NCI-H69 (cell line): ENCODE data around the gene ARPC5L.
A peak's percentile ranks its signal among the peaks of the same experiment; 100 is the strongest.

Experiments used
- DNase-seq: peaks from one replicate; lab custom pipeline; 2025; lab: John Stamatoyannopoulos, UW

Gene ARPC5L

DNA sequence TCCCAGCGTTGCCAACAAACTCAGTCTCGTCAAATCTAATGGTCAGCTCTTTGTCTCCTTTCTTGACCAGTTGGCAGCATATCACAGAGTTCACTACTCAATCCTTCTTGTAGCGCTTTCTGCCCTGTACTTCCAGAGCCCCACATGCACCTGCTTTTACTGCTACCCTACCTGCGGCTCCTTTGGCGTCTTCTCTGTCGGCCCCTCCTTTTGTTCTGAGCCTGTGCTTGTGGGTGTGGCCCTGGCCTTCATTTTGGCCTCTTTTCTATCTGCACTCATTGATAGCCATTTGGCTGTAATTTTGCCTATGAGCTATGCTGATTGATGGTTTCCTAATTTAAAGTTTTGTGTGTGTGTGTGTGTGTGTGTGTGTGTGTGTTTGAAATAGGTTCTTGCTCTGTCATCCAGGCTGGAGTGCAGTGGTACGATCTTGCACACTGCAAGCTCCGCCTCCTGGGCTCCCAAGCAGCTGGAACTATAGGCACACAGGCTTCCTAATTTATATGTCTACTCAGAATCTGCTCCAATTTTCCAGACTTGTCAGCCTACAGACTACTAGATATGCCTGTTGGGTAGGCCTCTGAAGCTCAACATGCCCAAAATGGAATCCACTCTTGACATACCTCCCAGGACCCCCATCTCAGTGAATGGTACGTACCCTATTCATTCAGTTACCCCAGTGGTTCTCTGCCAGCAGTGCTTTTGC is 32.3 kb downstream of the ARPC5L start:
- no peak for DNase-seq

DNA sequence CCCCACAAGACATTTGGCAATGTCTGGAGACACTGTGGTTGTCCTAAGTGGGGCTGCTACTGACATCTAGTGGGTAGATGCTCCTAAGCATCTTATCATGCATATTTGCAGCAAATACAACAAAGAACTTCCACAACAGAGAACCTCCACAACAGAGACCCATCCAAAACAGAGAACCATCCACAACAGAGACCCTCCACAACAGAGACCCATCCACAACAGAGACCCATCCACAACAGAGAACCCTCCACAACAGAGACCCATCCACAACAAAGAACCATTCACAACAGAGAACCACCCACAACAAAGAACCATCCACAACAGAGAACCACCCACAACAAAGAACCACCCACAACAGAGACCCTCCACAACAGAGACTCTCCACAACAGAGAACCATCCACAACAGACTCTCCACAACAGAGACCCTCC is 32.8 kb downstream of the ARPC5L start:
- DNase-seq = peak; percentile 50

DNA sequence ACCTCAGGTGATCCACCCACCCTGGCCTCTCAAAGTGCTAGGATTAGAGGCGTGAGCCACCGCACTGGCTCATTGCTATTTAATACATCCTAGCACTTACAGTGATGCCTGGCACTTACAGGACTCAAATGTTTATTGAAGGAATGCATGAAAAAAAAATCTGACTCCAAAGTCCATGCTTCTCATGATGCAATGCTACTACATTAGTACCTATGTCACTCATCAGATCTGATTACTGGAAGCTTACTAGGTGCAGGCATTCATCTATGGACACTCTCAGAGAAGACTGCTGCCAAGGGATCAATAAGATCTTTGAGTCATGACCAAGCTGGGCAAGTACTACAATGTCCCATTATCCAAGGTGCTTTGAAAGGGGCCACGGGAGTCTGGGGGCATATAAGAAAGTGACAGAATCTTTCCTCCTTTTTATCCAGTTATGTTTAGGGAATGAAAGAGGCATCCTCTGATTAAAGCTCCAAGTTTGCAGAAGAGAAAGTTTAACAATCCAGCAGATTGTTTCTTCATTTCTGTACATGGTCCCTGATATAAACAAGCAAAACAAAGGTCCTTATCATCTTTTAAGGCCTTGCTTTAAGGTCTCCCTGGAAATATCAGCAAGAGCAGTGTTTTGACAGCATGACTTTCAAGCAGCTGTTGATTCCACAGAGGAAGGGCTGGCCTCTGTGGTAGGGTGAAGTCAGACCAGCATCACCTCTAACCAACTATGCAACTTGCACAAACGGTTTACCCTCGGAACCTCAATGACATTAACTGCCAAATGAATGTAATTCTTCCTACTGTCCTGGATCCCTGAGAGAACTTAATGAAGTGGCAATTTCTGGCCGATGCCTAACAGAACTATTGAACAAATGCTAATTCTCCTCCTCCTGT is 35.9 kb downstream of the ARPC5L start:
- no peak for DNase-seq

DNA sequence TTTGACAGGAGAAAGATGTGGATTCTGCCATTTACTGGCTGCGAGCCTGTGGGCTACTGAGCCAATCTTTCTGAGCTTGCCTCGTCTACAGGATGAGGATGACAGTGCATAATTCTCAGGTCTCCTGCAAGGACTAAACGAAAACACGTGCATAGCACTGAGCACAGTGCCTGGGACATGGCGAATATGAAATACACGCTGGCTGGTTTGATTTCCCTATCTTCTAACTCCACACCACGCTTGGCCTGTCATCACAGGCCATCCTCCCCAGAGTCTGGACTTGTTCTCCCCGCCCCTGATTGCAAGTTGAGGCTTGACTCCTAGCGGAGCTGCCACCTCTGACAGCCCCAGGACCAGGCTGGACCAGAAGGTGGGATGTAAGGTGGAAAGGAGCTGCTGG is 37.9 kb downstream of the ARPC5L start:
- DNase-seq = no peak

DNA sequence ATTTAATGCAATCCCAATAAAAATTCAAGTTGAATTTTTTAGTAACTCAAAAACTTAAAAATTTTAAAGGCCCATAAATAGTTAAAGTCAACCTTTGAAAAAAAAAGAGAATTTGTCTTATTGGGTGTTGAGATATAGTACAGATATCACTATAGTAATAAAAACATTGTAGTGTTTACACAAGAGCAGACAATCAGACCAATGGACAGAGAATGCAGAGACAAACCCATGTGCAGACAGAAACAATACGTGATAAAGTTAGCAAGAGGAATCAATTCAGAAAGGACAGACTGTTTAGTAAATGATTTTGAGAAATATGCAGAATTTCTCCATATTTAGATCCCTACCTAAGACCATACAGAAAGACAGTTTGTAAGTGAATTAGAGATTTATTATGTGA is 45.0 kb downstream of the ARPC5L start:
- no peak for DNase-seq

DNA sequence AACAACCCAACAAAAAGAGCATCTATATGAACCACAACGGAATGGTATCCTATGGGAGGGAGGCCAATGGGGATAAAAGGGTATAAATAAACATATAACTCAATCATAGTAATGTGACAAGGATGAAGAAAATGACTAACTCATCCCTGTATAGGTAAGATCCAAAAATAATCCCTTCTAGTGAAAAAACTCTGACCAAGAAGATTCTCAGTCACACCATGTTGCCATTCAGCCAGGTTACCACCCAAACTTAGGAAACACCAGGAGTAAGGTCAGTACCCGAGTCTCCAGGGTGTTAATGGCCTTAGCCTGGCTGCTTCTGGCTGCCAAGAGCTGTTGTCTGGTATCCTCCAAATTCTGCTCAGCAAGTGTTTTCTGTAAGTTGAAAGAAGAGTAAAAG is 46.2 kb downstream of the ARPC5L start:
- no peak for DNase-seq

DNA sequence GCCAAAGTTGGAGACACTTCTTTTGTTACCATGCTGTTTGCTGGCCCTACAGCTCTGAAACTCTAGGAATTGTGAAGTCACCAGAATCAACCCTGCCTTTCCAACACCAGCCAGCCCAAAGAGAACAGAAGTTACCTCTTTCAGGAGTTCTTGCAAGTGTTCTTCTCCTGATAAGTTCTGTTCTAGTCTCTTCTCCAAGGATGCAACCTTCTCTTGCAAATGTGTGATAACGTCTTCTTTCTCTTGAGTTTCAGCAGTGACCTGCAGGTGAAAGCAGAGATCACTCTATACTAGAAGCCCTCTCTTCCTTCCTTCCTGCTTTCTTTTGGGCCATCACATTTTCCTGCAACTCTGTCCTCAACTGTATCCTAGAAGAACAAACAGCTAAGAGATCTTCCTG is 49.8 kb downstream of the ARPC5L start:
- DNase-seq = no peak

DNA sequence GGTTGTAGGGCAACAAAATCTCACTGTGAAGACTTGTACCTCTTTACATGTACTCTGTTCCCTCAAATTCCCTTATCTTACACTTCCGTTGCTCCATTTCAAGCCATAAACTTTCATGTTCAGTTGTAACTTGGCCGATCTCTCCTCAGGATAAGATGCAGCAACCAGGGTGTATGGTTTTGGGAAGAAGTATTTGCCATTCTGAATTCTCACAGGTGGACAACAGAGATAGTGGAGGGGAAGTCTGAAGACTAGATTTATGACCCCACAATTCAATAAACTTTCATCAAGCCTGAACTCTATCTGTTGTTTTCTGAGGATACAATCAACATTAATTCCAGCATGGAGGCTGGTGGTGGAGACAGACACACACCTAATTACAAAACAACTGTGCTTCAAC is 51.4 kb downstream of the ARPC5L start:
- DNase-seq = no peak

DNA sequence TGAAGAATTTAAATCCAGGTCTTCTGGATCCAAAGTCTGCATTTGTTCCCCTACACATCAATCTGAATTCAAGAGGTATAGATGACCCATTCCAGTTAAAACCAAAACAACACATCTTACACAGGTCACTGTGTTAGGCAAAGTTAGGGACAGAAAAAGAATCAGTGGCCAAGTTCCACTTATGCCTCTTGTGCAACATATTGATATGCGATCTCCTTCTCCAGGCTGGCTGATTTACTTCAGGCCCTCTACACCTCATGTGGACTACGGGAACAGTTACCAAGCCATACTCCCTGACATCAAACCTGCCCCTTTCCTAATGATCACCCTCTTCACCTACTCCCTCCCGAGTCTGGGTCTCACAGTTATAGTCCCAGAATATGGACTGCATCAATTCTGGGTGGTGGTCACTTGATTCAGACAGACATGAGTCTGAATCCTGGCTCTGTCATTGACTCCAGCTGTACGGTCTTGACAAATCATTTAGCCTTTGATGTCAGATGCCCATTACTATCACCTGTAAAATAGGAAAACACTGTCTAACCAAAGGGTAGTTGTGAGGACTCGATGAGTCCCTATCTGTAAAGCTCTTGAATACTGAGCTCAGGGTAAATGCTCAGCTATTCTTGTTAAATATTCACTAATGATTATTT is 52.9 kb downstream of the ARPC5L start:
- DNase-seq = no peak

DNA sequence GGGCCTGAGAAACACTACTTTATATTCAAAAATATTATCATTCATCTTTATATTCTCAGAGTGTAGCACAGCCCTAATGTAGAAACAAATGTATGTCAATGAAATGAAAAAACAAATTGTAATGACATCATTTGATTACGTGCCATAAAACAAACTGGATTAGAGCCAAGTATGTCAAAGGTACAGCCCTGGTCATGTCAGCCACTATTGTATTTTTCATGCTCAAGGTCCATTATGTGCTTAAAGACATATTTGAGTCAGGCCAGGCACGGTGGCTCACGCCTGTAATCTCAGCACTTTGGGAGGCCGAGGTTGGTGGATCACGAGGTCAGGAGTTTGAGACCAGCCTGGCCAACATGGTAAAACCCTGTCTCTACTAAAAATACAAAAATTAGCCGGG is 58.5 kb downstream of the ARPC5L start:
- peak; percentile 19 for DNase-seq
